Endothelial cell of umbilical vein (primary cell): ENCODE data around the gene LRP2BP. TPM values are rescaled to one million over a fixed set of nuclear protein-coding genes. Genes with fewer than 3 reads are reported as not detected.

Experiments
- BruUV-seq: library from RNA; stranded (reverse); fragments of 400-500 nt; replicated peaks from 2 replicates; lab custom pipeline; 2021; lab: Mats Ljungman, UMichigan
- CTCF ChIA-PET: fragments of 300-600, 350-600 bp; sonication (Branson Sonifier 250); formaldehyde crosslinking; loops from one replicate; lab custom pipeline; 2021; ENCODE audit warnings: antibody characterized with exemption, inconsistent platforms; lab: Charles Lee
- POLR2A ChIA-PET: fragments of 300-600, 350-600 bp; sonication (Branson Sonifier 250); formaldehyde crosslinking; loops from one replicate; lab custom pipeline; 2021; ENCODE audit warnings: antibody characterized with exemption, inconsistent platforms; lab: Charles Lee
- DNase-seq: peaks from one replicate; pipeline ENCODE4 v3.0.0-alpha.2; 2011; ENCODE audit warnings: low read depth, low spot score
- FAIRE-seq: peaks from 2 replicates; lab custom pipeline; 2011; peaks lifted over from hg19 to GRCh38; lab: Jason Lieb, UNC
- H2AFZ ChIP-seq: 2 replicates; pipeline ENCODE4 v1.6.0; 2012; ENCODE audit warnings: low read depth, low read length, control low read depth, inconsistent platforms
- H3K27ac ChIP-seq: 2 replicates; pipeline ENCODE4 v1.5.1; 2011; ENCODE audit warnings: low read depth, mild to moderate bottlenecking, control low read depth, low read length, moderate library complexity; ENCODE audit not compliant: insufficient read depth
- H3K27me3 ChIP-seq, 2 experiments: 2 replicates each; pipeline versions ENCODE4 v1.6.0 to v1.6.1; 2011; ENCODE audit warnings: low read length in 2 of 2, mixed read lengths in 1 of 2; ENCODE audit not compliant: control insufficient read depth in 2 of 2, insufficient read depth in 2 of 2
- H3K36me3 ChIP-seq, 2 experiments: 2 replicates in 1 of 2; 3 replicates in 1 of 2; pipeline ENCODE4 v1.5.1; 2011; ENCODE audit warnings: low read length in 2 of 2, mild to moderate bottlenecking in 1 of 2, moderate library complexity in 1 of 2; ENCODE audit not compliant: control insufficient read depth in 2 of 2, insufficient read depth in 2 of 2; ENCODE audit errors: extremely low read depth in 1 of 2
- H3K4me1 ChIP-seq: 3 replicates; pipeline ENCODE4 v1.5.1; 2011; ENCODE audit warnings: mild to moderate bottlenecking, low read length; ENCODE audit not compliant: control insufficient read depth, insufficient read depth; ENCODE audit errors: extremely low read depth
- H3K4me2 ChIP-seq: 2 replicates; pipeline ENCODE4 v1.6.1; 2011; ENCODE audit warnings: low read length, control low read depth, mixed read lengths; ENCODE audit not compliant: insufficient read depth
- H3K4me3 ChIP-seq, 3 experiments: fragments of 200-600 bp in 1 of 3; sonication (generic), shearing (Covaris generic) in 1 of 3; replicated peaks in 1 of 3; 2 replicates each; pipeline ENCODE4 v1.5.1; 2011 to 2016; ENCODE audit warnings: control low read depth in 3 of 3, low read length in 3 of 3, mild to moderate bottlenecking in 2 of 3, inconsistent platforms in 1 of 3, low read depth in 1 of 3, moderate library complexity in 1 of 3; ENCODE audit not compliant: insufficient read depth in 1 of 3
- H3K79me2 ChIP-seq: 2 replicates; pipeline ENCODE4 v1.6.0; 2012; ENCODE audit warnings: low read length, inconsistent platforms; ENCODE audit not compliant: control insufficient read depth, insufficient read depth
- H3K9ac ChIP-seq: replicated peaks from 2 replicates; pipeline ENCODE3; 2011; ENCODE audit warnings: low read length, control low read depth; ENCODE audit not compliant: insufficient read depth; ENCODE audit errors: extremely low read depth
- H3K9me1 ChIP-seq: replicated peaks from 3 replicates; pipeline ENCODE4 v1.6.0; 2011; ENCODE audit warnings: mild to moderate bottlenecking, low read length; ENCODE audit not compliant: control insufficient read depth, insufficient read depth; ENCODE audit errors: extremely low read depth
- H3K9me3 ChIP-seq: replicated peaks from 2 replicates; pipeline ENCODE4 v1.5.1; 2012; ENCODE audit warnings: low read length, inconsistent platforms; ENCODE audit not compliant: control insufficient read depth, insufficient read depth
- H4K20me1 ChIP-seq: replicated peaks from 2 replicates; pipeline ENCODE3; 2011; ENCODE audit warnings: mild to moderate bottlenecking, low read length; ENCODE audit not compliant: control insufficient read depth, insufficient read depth; ENCODE audit errors: extremely low read depth
- CTCF ChIP-seq, 2 donors: IDR thresholded peaks; 1 replicate in 1 of 2; 2 replicates in 1 of 2; pipeline ENCODE4 v1.5.1; 2011; ENCODE audit warnings: low read length in 2 of 2, mild to moderate bottlenecking in 2 of 2, moderate library complexity in 2 of 2, control low read depth in 1 of 2, inconsistent platforms in 1 of 2, low read depth in 1 of 2; ENCODE audit not compliant: insufficient read depth in 1 of 2; ENCODE audit errors: extremely low read depth in 1 of 2
- EZH2 ChIP-seq: IDR thresholded peaks from 2 replicates; pipeline ENCODE4 v1.6.1; 2012; ENCODE audit warnings: borderline replicate concordance, low read depth, mild to moderate bottlenecking, moderate library complexity, low read length, inconsistent platforms; ENCODE audit not compliant: severe bottlenecking
- GATA2 ChIP-seq: IDR thresholded peaks from 2 replicates; pipeline ENCODE4 v1.7.0; 2011; ENCODE audit warnings: low read depth, mild to moderate bottlenecking, moderate library complexity, mixed read lengths, low read length; ENCODE audit not compliant: insufficient read length, insufficient read depth
- JUN ChIP-seq: IDR thresholded peaks from 2 replicates; pipeline ENCODE4 v1.6.1; 2011; ENCODE audit warnings: borderline replicate concordance, low read depth; ENCODE audit not compliant: insufficient read length, insufficient read depth
- MAX ChIP-seq: IDR thresholded peaks from 2 replicates; pipeline ENCODE4 v1.6.1; 2011; ENCODE audit not compliant: insufficient read depth, insufficient read length
- POLR2A ChIP-seq: IDR thresholded peaks from 2 replicates; pipeline ENCODE4 v1.6.1; 2012; ENCODE audit warnings: low read depth, mild to moderate bottlenecking, control low read depth, low read length
- POLR2AphosphoS5 ChIP-seq: IDR thresholded peaks from 2 replicates; pipeline ENCODE4 v1.6.1; 2012; ENCODE audit warnings: low read depth, mild to moderate bottlenecking, control low read depth, low read length, moderate library complexity; ENCODE audit not compliant: insufficient read depth
- dilution Hi-C: fragments of 300-500 bp; cut with MboI; formaldehyde crosslinking; loops from one replicate; pipeline ENCODE4 v1.15.0; 2019; ENCODE audit warnings: low sequenced_read_pairs; ENCODE audit not compliant: extremely low pct_ligation_motif_present
- intact Hi-C: fragments of 100-400 bp; cut with micrococcal nuclease; formaldehyde crosslinking; loops from one replicate; pipeline ENCODE4 v1.10.0; 2022
- polyA plus RNA-seq, 4 experiments: library from polyadenylated mRNA; depleted of rRNA in 3 of 4; stranded (reverse) in 3 of 4; unstranded in 1 of 4; fragments of >200 nt; gene quantifications; 2 replicates each; pipeline versions ENCODE4 v1.2.1 to v1.2.3, GENCODE V29; 2011 to 2012; ENCODE audit warnings: missing spikeins in 1 of 4
- total RNA-seq: library from RNA; stranded (reverse); gene quantifications from 2 replicates; pipeline ENCODE4 v1.2.3, GENCODE V29; 2021

LRP2BP gene
- total and polyA plus RNA-seq, 2 donors (not counting 3 experiments of a cell fraction or from before 2014, with no cell fraction given) = 0.18 to 0.53 TPM

GRCh38 chr4:185364886-185365285 is 30.8 kb downstream of the LRP2BP start:
- H2AFZ ChIP-seq = no peak overlapping the region
- H3K9ac ChIP-seq = no peak overlapping the region
- H3K79me2 ChIP-seq = no peaks in the 10 kb centered on the region
- FAIRE-seq (no peak), DNase-seq (no peak)
- no peak for TF ChIP-seq POLR2A
- TF ChIP-seq JUN = no peak
- no peak for TF ChIP-seq GATA2
- TF ChIP-seq MAX = no peak
- TF ChIP-seq POLR2AphosphoS5 = no peak
- no peak for TF ChIP-seq EZH2
- TF ChIP-seq CTCF (IDR thresholded peaks at IDR 0.05; ENCODE audit: extremely low read depth in 1 of 2, insufficient read depth in 1 of 2, low read depth in 1 of 2, low read length in 2 of 2) = no peak
- no peak overlapping the region for H3K27ac ChIP-seq
- CTCF ChIA-PET = interaction anchor here (1.3 to 1.5 kb wide), 3 partner anchors 9 to 35 kb away, joined by 3 to 6 read pairs (median 3); no protein-coding TSS in a partner anchor
- peaks cover 3% of the 10 kb centered on the region for H3K4me1 ChIP-seq
- BruUV-seq = no TSS peak
- H3K36me3 ChIP-seq = no peaks in the 10 kb centered on the region
- dilution Hi-C loops = no loop called here
- intact Hi-C loops = no loop called here
- no peak overlapping the region for H3K4me3 ChIP-seq
- H3K9me1 ChIP-seq = no peaks in the 10 kb centered on the region
- H4K20me1 ChIP-seq = no peaks in the 10 kb centered on the region
- POLR2A ChIA-PET = no interaction called here
- no peaks in the 10 kb centered on the region for H3K9me3 ChIP-seq
- H3K4me2 ChIP-seq = no peak overlapping the region
- no peaks in the 10 kb centered on the region for H3K27me3 ChIP-seq
